HG03354 (cell line): ENCODE data around the gene C7orf57.

Experiments
- ATAC-seq: cut with Tn5 transposase; IDR thresholded peaks from one replicate; pipeline ENCODE4 v1.9.1; 2021; ENCODE audit warnings: mild to moderate bottlenecking; ENCODE audit not compliant: unreplicated experiment, poor library complexity, severe bottlenecking

Gene C7orf57

GRCh38 chr7:48031111-48031510 is 4.2 kb upstream of the C7orf57 start:
- no peak for ATAC-seq

GRCh38 chr7:48033922-48034321 is 1.4 kb upstream of the C7orf57 start:
- ATAC-seq, result no peak

GRCh38 chr7:48035967-48036478 is 680 bp downstream of the C7orf57 start:
- ATAC-seq, result peak; percentile 5

- no peak for ATAC-seq
Measured at GRCh38 chr7:48038815-48039506, 3.6 kb downstream of the C7orf57 start.

GRCh38 chr7:48040944-48041652 is 5.8 kb downstream of the C7orf57 start:
- no peak for ATAC-seq

- ATAC-seq, result no peak
Measured at GRCh38 chr7:48041653-48041970, 6.3 kb downstream of the C7orf57 start.

- no peak for ATAC-seq
Measured at GRCh38 chr7:48042216-48042615, 6.9 kb downstream of the C7orf57 start.

GRCh38 chr7:48042636-48043035 is 7.3 kb downstream of the C7orf57 start:
- no peak for ATAC-seq

GRCh38 chr7:48045195-48045765 is 9.9 kb downstream of the C7orf57 start:
- no peak for ATAC-seq

GRCh38 chr7:48046458-48046857 is 11.1 kb downstream of the C7orf57 start:
- ATAC-seq, result peak; percentile 85

GRCh38 chr7:48048113-48048512 is 12.8 kb downstream of the C7orf57 start:
- no peak for ATAC-seq

GRCh38 chr7:48049850-48050249 is 14.5 kb downstream of the C7orf57 start:
- ATAC-seq, result no peak

- peak; percentile 53 for ATAC-seq
Measured at GRCh38 chr7:48052748-48053147, 17.4 kb downstream of the C7orf57 start.

GRCh38 chr7:48053736-48054135 is 18.4 kb downstream of the C7orf57 start:
- ATAC-seq, result no peak

- ATAC-seq, result no peak
Measured at GRCh38 chr7:48058990-48059389, 23.6 kb downstream of the C7orf57 start.

- ATAC-seq, result no peak
Measured at GRCh38 chr7:48059706-48060105, 24.4 kb downstream of the C7orf57 start.

GRCh38 chr7:48063985-48064384 is 28.6 kb downstream of the C7orf57 start:
- no peak for ATAC-seq

- no peak for ATAC-seq
Measured at GRCh38 chr7:48067475-48067874, 32.1 kb downstream of the C7orf57 start.

GRCh38 chr7:48074204-48074654 is 38.9 kb downstream of the C7orf57 start:
- no peak for ATAC-seq

- no peak for ATAC-seq
Measured at GRCh38 chr7:48077423-48077822, 42.1 kb downstream of the C7orf57 start.

- no peak for ATAC-seq
Measured at GRCh38 chr7:48078470-48078869, 43.1 kb downstream of the C7orf57 start.
